GM21447 (cell line): ENCODE data around the gene RAD51B.
"Not testable (repeated sequence)": the region's sequence is repeated elsewhere in the genome, so short reads cannot be mapped to it uniquely, and the experiment has no call there.

Experiments used
- ATAC-seq: cut with Tn5 transposase; IDR thresholded peaks from one replicate; pipeline ENCODE4 v1.9.1; 2021; ENCODE audit not compliant: unreplicated experiment

RAD51B gene

DNA sequence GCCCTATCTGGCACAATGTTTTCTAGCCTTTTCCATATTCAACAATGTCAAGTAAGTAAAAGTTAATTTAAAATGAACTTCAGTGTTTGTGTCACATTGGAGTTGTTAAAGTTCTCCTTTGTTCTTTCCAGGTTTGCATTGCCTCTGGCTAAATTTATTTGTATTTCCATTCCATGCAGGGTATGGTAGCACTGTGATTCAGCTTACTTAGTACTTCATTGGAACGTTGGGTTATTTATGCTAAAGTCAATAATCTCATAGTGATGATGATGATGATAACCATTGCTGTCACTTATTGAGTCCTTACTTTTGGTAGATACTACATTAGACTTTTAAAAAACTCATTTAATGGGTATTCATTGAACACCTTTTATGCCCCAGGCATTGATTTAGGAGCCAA is 286.9 kb downstream of the RAD51B start:
- ATAC-seq, result no peak

DNA sequence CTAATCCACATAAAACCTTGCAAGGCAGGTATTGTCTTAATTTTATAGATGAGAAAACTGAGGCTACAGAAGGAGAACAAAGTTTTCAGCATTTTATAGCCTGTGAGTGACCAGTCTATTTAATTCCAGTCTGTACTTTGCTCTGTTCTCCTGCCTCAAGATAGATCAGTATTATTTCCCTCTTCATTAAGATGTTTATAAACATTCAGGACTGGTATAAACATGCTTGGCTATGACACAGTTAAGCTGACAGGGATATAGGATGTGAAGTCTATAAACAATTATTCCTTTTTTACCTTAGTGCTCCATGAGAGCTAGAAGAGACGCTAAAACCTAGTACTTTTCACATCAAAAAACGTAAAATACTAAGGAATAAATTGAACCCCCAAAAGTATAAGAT is 287.3 kb downstream of the RAD51B start:
- ATAC-seq, result no peak

DNA sequence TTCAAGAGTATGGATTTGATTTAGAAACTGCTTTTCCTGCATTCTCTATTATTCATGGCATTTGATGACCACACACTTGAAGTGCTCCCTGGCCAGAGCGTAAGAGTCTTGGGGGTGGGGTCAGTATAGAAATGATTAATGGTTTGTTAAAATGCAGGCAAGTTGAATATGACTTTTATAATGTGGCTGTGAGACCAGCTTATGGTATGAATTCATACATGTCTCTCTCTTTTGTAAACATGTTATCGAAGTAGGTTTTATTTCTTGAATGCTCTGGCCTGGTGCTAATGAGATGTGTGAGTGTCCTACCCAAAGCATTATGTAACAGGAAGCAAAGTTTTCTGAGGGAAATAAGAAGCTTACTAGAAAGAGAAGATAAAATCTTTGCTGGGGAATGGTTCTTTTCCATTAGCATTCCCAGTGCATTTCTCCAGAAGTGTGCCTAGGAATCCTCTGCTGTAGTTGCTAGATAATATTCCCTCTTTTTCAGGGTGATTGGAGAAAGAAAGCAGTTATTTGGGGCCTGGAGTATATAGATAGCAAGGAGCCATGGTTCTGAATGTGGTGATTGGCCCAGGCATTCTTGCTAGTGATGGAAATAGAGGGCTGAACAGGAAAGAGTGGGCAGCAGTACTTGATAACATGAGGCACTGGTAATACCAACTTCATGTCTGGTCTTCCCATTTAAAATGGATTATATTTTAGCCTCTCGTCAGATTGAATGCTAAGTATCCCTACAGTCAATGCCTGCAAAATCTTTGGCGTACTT is 289.7 kb downstream of the RAD51B start:
- no peak for ATAC-seq

DNA sequence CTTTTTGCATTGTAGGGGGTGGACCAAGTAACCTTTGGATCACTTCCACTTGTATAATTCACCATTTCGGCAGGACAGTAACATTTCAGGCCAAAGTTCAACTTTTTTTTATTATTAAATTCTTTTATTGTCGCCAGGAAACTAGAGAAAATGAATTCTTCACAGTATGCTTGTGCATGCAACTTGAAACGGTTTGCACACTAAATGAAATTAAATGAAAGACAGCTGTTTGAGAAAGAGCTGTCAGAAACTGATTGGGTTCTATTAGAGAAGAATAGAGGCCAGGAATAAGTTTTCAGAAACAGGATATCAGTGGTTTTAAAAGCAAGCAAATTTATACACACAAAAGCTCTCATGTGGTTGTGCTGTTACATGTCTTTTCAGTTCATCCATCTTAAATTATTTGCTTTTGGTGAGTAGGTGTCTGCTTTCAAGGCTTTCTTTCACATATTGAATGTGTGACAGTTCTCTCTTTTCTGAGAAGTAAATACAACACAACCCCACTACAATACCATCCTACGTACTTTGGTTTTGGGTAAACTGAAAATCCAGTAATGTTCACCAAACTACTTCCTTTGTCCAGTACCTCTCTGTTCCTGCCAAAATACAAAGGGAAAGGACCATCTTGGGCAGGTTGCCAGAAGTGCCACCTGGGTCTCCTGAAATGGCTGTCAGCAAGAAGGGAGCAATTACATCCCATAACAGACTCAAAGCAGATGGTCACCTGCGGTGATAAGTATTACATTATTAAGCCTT is 291.7 kb downstream of the RAD51B start:
- ATAC-seq, result no peak

DNA sequence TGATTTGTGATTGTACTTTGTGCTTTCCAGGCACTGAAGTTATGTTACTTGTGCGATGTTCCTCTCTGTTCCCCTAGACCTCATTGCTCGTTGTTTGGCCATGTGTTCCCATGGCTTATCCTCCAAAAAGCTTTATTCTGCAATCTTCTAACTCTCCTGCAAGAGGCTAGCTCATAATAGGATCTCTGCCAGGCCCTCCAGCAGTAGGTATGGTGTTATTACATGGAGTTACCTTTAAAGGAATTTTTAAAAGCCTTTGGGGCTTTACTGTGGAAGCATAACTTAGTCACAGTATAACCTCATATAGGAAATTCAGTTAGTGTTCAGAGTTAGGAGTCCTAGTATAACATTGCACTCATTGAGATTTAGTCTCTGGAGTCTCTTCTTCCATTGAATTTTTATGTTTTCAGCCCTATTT is 292.3 kb downstream of the RAD51B start:
- no peak for ATAC-seq

DNA sequence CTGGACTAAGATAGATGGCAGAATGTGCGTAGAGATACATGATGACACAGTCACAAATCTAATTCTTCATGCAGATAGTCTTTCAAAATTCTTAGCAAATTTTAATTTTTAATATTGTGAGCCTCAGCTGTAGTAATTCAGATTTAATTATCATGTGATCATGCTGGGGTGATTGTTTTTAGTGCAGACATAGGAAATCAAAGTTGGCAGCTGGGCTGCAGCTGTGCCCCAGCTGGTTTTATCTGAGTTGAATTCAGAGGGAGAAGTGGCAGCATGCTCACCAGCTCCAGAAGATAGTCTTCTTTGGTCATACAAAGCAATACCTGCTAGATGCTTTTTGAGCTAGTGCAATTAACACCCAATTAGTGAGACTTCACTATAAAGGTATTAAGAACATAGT is 292.9 kb downstream of the RAD51B start:
- no peak for ATAC-seq

DNA sequence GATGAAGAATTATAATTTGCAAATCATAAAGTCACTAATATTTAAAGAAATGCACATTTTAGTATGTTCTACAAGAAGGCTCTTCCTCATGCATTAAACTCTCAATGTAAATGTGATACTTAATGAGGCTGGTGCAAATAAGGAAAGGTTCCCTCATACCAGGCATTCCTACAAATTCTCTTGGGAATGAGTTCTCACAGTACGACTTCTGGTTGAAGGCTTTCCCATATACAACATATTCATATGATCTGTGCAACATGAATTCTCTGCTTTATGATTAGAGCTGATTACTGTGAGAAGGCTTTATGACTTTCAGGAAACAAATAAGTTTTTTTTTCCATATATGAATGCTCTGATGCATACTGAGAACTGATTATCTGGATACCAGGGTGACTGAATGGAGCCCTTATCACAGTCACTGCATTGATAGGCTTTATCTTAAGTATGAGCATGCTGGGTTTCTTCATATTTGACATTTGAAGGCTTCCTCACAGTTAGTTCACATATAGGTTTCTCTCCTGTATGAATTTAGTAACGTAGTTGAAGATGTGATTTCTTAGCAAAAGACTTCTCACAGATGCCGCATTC is 293.9 kb downstream of the RAD51B start:
- no peak for ATAC-seq

DNA sequence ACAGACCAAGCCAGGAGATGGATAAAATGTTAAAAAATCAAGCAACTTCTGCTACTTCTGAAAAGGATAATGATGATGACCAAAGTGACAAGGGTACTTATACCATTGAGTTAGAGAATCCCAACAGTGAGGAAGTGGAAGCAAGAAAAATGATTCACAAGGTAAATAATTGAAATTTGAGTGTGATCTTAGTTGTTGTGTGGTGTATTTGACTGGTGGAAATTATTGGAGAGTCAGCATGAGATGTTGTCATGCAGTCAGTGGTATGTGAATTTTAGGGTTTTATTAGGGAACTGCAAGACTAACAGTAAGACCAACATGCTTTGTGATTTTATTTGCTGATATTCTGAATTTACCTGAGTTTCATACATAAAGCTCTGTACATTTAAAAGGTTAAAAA is 296.4 kb downstream of the RAD51B start:
- ATAC-seq, result not testable (repeated sequence)

DNA sequence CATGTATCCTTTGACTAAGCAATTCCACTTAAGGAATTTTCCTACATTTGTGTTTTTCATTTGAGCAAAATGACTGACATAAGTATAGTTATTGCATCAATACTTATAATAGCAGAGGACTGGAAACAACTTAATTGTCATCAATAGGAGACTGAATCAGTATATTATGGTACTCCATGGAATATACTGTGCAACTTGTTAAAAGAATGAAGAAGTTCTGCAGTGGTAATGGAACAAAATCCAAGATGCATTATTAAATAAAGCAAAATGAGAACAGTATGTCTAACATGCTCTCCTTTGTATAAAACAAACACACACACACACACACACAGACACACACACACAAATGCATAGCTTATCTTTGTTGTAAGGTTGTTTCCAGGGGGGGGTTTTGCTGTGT is 303.1 kb downstream of the RAD51B start:
- no peak for ATAC-seq

DNA sequence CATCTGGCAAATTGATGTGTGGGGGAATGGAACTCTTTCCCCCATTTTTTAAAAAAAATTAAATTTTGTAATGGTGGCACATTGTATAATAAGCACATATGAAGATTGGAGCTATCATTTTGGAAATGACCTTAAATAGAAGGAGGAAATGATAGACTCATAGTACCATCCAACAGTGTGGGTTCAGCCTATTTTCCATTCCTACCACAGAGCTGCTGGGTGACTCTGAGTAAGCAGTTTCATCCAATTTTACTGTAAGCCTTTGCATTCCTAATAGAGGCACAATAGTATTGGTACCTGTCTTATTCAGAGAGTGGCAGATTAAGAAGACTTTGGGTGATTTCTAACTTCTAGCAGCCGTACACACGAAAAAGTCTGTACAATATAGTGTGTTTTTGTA is 304.5 kb downstream of the RAD51B start:
- no peak for ATAC-seq

DNA sequence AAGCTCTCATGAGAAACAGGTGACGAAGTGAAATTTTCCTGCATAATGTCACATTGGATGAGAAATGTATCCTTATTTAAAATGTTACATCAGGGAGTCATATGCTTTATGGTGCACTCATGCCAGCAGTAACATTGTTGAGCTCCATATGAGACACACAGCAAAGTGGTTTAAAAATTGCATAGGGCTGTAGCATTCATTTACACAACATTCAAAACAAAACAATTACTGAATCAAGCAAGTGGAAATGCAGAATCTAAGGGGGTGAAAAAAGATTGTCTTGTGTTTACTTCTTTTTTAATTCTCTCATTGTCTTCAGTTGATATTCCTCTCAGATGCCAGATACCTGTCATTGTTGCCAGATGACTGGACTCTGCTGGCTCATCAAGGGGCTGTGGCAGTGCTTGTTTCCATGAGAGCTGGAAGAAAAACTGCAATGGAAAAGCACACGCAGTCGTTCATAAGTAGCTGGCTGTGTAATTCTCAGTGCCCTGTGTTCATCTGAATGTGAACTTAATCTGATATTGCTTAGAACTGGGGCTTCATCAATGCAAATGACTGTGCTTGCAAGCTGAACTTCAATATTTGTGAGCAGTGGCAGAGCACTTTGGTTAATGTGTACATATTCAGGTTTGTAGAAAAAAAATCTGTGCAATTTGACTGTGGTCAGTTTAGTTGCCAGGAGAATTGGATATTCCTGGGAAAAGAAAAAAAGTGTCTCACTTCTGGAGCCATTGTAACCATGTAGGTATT is 305.6 kb downstream of the RAD51B start:
- no peak for ATAC-seq

DNA sequence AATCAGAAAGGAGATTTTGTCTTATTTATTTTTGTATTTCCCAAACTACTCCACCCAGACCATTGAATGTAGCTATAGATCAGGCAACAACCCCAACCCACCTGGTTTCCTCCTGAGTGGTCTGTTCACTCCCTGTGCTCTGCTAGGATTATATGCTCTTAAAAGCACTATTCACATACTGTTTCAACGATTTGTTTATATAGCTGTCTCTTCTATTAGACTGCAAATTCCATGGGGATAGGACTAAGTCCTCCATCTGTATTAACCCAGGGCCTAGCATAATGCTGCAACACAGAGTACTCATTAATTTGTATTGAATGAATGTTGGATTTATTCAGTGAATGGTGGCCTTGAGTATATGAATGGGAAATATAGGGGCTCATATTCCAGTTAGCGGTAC is 307.6 kb downstream of the RAD51B start:
- ATAC-seq, result no peak

DNA sequence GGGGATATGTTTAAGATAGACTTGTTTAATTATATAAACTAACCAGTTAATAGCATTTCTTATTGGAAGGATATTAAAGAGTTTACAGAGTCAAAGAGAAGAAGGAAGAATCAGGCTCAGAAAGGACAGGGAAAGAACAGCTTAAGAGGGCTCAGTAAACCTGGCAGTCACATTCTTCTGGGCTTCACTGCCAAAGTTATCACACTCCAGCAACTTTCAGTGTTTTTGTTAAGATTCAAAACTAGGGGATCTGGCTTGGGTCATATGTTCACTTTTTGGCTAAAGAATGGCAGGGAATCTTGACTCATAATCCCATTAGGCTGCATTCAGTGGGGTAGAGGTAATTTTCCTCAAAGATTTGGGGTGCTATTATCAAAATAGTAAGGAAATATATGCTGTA is 312.3 kb downstream of the RAD51B start:
- no peak for ATAC-seq

DNA sequence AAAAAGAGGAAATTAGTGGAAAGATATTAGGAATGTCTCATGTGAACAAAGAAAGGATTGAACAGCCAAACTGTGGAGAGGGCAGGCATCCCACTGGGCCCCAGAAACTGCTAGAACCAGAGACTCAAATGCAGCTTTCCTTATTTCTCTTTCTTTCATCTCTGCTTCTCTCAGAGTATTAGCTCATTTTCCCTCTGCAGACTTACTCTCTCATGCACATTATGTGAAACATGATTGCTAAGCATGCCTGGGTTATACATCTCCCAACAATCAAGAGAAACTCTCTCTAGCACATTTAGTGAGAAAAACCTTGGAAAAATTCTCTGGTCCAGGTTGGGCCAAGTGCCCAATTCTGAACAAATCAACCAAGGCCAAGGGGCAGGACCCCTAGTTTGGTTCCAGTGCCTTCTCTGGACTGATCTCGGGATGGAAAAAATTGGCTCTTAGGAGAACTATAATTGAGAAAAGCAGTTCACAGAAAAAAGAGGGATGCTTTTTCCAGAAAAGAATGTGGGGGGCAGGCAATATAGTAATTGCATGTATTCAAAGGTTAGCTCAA is 313.1 kb downstream of the RAD51B start:
- ATAC-seq, result no peak

DNA sequence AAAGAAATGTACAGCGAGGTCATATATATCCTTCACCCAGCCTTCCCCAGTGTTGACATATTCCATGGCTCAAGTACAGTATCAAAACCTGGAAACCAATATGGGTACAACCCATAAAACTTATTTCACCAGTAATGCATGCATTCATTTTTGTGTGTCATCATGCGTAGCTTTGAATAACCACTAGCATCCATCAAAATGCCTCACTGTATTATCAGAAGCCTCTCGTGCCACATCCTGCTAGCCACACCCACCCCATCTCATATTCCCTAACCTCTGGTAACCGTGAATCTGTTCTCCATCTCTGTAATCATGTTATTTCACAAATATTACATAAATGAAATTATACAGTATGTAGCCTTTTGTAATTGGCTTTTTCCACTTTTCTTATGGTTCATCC is 314.3 kb downstream of the RAD51B start:
- ATAC-seq, result no peak

DNA sequence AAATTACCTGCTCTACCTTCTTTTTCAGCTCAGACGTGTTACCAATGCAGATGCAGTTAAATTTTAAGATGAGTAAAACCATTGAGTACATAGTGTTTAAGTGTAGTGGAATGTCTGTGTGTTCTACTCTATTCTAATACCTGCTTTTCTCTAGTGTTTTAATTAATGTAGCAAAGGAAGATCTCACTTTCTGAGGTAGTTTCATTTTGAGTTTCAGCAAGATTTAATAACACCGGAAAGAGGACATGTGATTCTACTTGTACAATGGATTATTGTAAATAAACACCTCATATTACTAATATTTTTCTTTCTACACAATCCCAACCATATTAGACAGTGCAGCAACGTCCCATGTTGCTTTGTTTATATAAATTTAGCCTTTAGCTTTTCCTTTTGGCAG is 315.4 kb downstream of the RAD51B start:
- no peak for ATAC-seq

DNA sequence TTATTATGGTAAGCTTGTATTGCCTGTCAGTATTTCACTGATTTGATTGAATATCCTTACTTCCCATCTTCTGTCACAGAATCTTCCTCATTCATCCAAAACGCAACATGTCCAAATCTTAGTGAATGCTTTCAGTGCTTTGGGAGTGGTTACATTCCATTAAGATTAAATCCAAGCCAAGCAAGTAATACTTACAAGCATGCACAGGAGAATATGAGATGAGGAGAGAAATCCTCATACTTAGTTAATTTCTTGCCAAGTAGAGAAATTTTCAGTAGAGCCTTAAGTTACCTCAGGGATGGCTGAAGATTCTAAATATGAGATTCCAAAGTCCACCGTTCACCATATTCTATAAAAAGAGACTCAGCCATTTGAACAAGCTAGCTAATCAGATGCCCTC is 316.0 kb downstream of the RAD51B start:
- no peak for ATAC-seq

DNA sequence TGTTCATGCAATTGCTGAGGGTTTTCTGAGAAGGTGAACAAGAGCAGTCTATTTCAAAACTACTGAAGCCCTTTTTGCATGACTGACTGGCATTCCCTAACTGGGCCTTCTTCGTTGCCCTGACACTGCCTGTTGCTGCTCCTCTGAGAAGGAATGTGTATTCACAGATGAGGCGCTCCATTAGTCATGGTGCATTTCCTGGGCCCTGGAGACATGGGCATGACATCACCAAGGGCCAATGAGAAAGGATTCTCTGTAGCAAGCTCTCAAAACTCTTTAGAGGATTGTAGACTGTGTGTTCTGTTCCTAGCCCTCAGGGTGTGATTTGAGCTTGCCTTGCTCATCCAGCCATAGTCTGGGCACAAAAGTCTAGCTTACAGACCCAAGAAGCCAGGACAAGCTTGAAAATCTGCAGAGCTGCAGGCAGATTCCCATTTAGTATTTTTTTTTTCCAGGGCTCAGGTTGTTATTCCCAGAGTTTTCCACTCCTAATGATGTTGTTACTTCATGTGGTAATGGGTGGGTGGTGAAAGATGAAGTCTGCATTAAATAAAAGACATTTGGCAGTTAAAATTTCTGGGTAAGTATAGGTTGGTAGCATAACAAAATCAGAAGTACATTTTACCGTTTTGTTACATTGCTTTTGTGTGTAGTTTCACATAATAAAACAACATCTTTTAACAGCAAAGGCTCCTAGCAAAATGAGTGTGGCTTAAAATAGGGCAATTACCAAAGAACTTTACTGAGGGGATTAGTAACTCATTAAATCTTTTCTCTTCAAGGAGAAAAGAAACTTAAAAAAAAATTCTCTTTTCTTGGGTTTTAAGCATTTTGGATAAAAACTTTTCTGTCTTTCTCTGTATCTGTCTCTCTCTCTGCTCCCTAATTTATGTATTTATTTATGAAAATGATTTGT is 318.4 kb downstream of the RAD51B start:
- no peak for ATAC-seq

DNA sequence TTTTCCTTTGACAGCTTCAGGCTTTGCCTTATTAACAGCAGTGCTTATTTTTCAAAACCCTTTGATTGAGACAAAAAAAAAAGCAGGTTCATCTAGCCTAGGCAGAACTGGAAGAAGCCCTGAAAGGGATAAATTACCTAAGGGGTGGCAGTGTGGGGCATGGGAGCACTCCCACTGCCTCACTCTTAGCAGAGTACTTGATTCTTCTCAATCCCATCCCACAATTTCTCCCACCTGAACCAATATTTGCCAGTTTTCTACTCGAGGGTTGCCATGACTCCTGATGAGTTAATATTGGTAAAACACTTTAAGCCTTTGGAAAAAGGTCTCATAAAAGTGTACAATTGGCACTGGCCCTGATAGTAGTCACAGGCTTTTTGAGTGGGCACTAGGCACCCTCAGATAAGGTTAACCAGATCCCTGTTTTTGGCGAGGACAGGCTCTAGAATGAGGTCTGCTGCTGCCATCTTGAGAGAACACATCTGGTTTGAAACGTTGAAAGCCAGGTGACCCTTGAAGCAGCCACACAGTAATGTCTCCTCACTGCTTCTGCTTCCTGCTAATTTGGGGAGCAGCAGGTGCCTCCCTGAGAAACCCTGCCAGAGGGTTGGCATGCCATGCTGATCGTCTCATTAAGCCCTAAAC is 320.0 kb downstream of the RAD51B start:
- ATAC-seq, result no peak
